B cell (primary cell): Measurements from ENCODE around the gene HPCAL4. TPM values are rescaled to one million over a fixed set of nuclear protein-coding genes. Genes with fewer than 3 reads are reported as not detected.

Source experiments
- polyA plus RNA-seq: library from polyadenylated mRNA; depleted of rRNA; stranded (reverse); fragments of >200 nt; gene quantifications from 2 replicates; pipeline ENCODE4 v1.2.3, GENCODE V29; 2012
- small RNA-seq: library from RNA; depleted of rRNA; stranded (forward); fragments of <200 nt; gene quantifications from one replicate; pipeline ENCODE3, GENCODE V24; 2012; ENCODE audit warnings: low replicate concordance, low read depth; ENCODE audit not compliant: insufficient read length
- total RNA-seq, 2 donors: library from RNA; stranded (reverse); fragments of 120-200 nt in 1 of 2; gene quantifications; 1 replicate in 1 of 2; 2 replicates in 1 of 2; pipeline versions ENCODE4 v1.2.3 to v1.2.4, GENCODE V29; 2013 to 2022

The HPCAL4 gene
- total and polyA plus RNA-seq, 2 donors (not counting 1 experiment from before 2014, with no cell fraction given), result not detected

Small RNAs within 50 kb of the gene (small RNA-seq; reads per million reads assigned to genes)
- not detected for gene RNU7-121P

Other genes with a start within 250 kb of the HPCAL4 start
- 0.25 and 0.85 TPM in 2 replicates for gene BMP8A, start 199.8 kb downstream of the HPCAL4 start, total RNA-seq
- 1.0 and 1.1 TPM in 2 replicates for gene BMP8A, start 199.8 kb downstream of the HPCAL4 start, polyA plus RNA-seq
- gene PABPC4, start 114.6 kb downstream of the HPCAL4 start, total RNA-seq, result 206 and 229 TPM in 2 replicates
- gene PABPC4, start 114.6 kb downstream of the HPCAL4 start, polyA plus RNA-seq, result 138 and 179 TPM in 2 replicates
- gene HEYL, start 51.8 kb downstream of the HPCAL4 start, total RNA-seq, result 0.10 and 0.12 TPM in 2 replicates
- not detected in 2 replicates for gene HEYL, start 51.8 kb downstream of the HPCAL4 start, polyA plus RNA-seq
- gene NT5C1A, start 19.3 kb downstream of the HPCAL4 start, total RNA-seq, result not detected in 2 replicates
- gene NT5C1A, start 19.3 kb downstream of the HPCAL4 start, polyA plus RNA-seq, result not detected in 2 replicates
- gene PPIE, start 47.4 kb upstream of the HPCAL4 start, total RNA-seq, result 68.6 and 69.4 TPM in 2 replicates
- 64.4 and 78.3 TPM in 2 replicates for gene PPIE, start 47.4 kb upstream of the HPCAL4 start, polyA plus RNA-seq
- 1.0 and 1.5 TPM in 2 replicates for gene OXCT2, start 79.9 kb upstream of the HPCAL4 start, total RNA-seq
- gene OXCT2, start 79.9 kb upstream of the HPCAL4 start, polyA plus RNA-seq, result 1.9 and 2.6 TPM in 2 replicates
- gene BMP8B, start 97.4 kb upstream of the HPCAL4 start, total RNA-seq, result 2.3 and 2.5 TPM in 2 replicates
- 1.5 and 2.2 TPM in 2 replicates for gene BMP8B, start 97.4 kb upstream of the HPCAL4 start, polyA plus RNA-seq
- gene TRIT1, start 192.1 kb upstream of the HPCAL4 start, total RNA-seq, result 22.2 and 25.8 TPM in 2 replicates
- 8.9 and 9.4 TPM in 2 replicates for gene TRIT1, start 192.1 kb upstream of the HPCAL4 start, polyA plus RNA-seq
- gene MYCL, start 210.5 kb upstream of the HPCAL4 start, total RNA-seq, result 0.49 and 0.62 TPM in 2 replicates
- gene MYCL, start 210.5 kb upstream of the HPCAL4 start, polyA plus RNA-seq, result 0.03 and 0.07 TPM in 2 replicates